HG03520 (cell line): ENCODE data around the gene CDH4.

Source experiments
- ATAC-seq: cut with Tn5 transposase; IDR thresholded peaks from one replicate; pipeline ENCODE4 v1.9.1; 2021; ENCODE audit warnings: mild to moderate bottlenecking, moderate library complexity; ENCODE audit not compliant: unreplicated experiment

Gene CDH4

DNA sequence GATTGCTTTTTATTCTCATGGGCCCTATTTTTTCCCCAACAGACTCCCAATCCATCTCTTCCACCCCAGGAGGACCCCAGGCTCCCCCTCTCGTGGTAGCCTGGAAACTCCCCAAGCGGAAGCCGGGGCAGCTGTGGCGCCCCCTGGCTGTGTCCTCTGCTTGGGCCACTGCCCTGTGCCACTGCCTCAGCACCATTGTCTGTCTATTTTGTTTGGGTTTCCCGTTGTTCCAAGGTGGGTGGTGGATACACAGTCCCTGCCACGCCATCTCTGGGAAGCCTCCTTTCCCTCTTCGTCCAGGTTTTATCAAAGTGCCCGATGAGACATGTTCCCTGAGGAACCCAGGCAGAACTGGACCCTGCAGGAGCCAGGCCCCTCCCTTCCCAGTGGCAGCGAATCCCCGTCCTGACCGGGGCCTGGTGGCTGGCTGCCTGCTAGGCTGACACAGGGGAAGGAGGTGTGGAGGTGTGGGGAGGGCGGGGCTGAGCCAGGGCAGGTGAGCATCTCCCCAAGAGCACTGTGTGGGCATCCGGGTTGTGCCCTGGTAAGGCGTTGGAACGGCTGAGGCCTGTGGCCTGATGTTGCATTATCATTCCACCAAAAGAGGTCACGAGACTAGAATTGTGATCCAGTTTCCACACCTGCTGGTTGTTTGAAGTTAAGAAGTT, 228.2 kb downstream of the CDH4 start:
- no peak for ATAC-seq

DNA sequence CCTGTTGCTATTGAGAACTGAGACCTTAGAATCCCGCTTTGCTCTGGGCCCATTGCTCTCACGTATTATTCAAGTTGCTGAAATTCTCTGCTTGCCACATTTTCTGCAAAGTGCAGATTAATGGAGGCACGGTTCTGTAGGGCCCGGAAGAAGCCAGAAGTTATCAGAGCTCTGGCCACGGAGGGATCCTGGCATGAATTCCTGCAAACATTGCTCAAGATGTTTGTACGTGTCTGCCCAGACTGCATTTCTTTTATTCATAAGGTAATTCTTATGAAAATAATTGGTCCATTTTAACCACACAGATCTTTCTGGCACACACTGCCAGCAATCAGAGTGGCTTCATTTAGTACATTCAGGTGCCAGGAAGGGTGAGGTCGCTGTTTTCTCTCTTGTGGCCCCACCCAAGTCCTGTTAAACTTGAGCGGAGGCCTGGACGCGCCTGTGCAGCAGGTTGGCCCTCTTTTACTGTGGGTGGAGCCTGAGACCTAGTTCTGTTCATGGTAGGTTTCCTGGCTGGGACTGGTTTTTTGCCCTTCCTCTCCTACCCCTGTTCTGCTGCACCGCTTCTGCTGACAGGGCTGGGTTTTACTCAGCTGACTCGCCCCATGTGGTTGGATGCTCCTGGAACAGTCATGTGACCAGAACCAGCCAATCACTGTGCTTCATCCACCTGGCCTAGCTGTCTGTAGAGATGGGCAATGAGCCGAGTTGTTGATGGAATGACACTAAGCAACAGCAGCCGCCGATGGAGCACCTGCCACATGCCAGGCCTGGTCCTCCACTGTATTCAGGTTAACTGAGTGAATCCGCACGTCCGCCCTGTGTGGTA, 230.2 kb downstream of the CDH4 start:
- no peak for ATAC-seq

DNA sequence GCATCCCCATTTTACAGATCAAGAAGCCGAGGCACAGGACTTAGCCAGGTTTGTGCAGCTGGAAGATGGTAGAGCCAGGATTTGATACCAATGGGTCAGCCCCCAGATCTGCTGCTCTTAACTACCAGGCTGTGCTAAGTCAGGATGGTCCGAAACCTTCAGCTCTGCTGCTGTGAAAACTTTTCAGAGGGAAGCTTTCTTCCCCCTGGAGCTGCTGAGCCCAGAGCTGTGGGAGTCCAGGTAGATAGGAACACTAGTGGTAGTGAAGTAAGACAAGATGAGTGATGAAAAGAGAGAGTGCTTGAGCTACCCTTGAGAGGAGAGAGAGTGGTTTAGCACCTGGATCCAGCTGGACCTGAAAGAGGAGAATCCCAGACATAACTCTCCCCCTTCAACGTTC, 230.8 kb downstream of the CDH4 start:
- no peak for ATAC-seq

DNA sequence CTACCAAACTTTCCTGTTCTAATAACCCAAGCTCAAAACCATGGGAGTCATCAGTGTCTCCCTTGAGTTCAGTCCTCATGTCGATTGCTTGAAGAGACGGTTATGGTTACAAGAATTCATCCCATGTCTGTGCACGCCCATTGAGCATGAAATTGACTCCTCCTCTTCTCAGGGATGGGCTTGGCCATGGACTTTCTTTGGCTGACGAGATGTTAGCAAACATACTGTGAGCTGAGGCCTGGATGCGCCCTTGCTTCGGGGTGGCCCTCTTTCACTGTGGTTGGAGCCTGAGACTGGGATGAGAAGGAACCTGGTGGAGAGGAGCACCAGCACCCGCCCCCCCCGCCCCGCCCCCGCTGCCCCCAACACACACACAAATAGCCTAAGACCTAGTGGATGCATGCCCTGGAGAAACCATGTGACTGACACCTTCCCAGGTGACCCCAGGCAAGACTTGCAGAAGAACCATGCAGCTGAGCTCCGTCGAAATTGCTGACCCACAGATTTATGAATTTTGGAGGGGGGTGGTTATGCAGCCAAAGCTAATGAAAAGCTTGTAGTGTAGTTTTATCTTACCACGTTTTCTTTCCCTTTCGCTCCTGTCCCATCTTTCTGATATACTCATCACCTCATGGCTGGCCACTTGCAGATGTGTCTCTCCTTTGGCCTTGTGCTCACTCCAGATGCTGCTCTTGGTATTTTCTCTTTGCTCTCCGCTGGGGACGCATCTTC, 231.4 kb downstream of the CDH4 start:
- no peak for ATAC-seq

DNA sequence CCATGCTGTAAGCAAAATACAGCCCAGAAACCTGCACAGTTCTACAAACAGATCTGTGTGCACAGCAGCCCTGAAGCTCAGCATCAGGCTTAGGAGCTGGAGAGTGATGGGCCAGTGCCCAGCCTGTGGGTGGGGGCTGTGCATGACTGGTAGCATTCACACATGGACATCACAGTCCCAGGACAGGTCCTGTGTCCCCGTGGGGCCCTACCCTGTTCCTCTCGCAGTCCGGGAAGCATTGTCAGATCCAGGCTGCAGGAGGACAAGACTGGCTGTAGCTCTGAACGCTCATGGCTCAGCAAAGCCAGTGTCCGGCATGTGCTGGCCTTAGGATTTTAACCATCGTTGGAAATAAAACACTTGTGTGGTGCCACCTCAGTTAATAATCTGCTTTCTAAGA, 234.1 kb downstream of the CDH4 start:
- ATAC-seq: no peak

DNA sequence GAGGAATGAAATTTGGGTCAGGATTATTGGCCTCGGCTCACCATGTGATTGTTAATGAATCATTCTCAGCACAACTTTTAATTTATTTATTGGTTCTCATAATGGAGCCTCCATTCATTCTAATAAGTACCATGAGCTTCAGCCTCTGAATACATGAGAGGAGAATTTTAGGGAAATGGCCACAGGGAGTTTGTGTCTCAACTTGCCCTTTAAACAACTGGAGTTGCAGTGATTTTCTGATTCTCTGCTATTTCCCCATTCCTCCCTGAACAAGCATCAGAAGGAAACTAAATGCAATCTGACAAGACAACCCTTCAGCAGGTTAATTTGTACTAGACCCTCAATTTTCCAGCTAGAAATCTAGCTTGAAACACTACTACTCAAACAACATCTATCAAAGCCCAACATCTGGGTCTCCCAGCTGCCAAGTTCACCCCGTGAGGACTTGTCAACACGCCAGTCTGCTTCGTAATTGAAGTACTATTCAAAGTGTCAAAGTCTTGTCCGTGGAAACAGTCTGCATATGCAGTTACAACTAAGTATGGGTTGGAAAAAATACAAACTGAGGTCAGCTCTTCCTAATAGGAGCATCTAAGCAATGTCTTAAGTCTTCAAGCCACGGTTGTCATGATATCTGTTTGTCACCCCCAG, 235.4 kb downstream of the CDH4 start:
- no peak for ATAC-seq

DNA sequence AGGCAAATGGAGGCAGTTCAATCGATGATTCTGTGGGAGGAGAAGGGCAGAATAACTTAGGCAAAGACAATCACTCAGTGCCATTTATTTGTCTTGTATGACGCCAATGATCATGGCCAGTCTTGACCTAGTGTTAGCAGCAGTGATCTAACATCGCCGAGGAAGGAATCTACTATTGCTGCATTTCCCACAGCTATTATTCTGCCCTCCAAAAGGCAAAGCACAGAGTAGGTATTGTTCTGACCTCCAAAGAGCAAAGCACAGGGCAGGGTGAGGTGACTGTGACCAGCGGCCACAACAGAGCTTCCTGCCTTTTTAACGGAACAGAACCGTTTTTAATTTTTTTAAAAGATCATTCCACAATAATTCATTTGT, 235.9 kb downstream of the CDH4 start:
- ATAC-seq: no peak

- no peak for ATAC-seq
Observed at GRCh38 chr20:61490721-61491120, 238.7 kb downstream of the CDH4 start.

DNA sequence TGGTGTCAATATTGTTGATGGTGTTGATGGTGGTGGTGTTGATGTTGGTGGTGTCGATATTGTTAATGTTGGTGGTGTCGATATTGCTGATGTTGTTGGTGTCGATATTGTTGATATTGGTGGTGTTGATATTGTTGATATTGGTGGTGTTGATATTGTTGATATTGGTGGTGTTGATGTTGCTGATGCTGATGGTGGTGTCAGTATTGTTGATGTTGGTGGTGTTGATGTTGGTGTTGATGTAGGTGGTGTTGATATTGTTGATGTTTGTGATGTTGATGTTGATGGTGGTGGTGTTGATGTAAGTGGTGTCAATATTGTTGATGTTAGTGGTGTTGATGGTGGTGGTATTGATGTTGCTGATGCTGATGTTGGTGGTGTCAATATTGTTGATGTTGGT, 240.0 kb downstream of the CDH4 start:
- ATAC-seq: no peak

GRCh38 chr20:61493798-61494305, 241.8 kb downstream of the CDH4 start:
- no peak for ATAC-seq

- no peak for ATAC-seq
Observed at GRCh38 chr20:61494763-61495575, 242.9 kb downstream of the CDH4 start.

DNA sequence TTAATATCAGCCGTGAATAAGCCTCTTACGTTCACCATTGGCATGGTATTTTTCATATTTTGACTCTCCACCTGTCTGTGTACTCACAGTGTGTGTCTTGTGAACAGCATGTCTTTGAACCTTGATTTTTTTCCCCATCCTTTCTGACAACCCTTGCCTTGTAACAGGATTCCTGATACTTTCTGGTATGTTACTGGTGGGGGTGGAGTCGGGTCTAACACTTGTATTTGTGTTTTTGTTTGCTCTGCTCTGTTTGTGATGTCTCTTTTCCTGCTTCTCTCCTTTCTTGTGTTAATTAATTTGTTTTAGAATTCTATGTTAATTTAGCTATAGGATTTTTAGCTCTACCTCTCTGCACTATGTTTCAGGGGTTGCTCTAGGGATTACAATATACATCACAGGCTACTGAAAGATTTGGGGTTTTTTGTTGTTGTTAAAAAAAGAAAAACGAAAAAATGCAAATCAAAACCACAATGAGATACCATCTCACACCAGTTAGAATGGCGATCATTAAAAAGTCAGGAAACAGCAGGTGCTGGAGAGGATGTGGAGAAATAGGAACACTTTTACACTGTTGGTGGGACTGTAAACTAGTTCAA, 245.1 kb downstream of the CDH4 start:
- no peak for ATAC-seq

GRCh38 chr20:61499859-61500554, 247.9 kb downstream of the CDH4 start:
- no peak for ATAC-seq

DNA sequence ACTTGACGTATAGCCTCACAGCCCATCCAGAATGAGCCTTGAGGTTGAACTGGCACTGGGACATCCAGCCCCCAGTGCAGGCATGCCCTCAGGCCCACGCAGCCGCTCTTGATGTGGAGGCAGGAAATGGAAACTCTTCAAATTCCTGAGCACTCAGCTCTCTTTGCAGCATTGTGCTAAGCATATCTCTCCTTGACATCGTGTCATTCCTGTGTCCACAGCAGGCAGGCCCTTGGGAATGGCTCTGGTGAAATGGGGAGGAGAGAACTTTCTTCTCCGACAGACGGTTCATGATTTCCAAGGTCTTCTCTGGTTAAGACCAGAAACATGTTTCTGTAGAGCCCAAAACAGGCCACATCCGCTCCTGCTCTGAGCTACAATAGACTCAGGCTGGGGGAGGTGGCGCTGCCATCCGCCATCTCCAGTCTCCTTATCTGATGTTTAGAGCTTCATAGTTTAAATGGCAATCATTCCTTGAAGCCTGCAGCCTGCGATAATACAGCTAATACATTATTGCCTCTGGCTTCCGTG, 248.8 kb downstream of the CDH4 start:
- no peak for ATAC-seq

GRCh38 chr20:61502433-61502832, 250.4 kb downstream of the CDH4 start:
- ATAC-seq: no peak

DNA sequence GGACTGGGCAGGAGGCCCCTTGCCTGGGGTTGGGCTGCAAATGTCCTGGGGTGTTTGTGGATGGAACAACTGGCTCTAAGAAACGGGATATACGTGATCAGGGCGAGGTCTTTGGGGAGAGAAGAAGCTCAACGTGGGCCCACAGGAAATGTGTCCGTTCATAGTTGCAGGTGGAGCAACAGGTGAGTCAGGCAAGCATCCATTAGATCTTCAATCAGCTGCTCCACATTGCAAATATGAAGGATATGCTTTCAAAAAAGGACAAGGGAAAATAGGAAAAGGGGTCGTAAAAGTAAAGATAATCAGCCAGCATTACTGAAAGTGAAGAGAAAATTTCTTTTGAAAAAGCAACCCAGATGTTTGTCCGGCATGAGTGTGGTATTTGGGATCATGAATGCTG, 251.0 kb downstream of the CDH4 start:
- ATAC-seq: no peak

GRCh38 chr20:61505508-61505907, 253.4 kb downstream of the CDH4 start:
- ATAC-seq: no peak

GRCh38 chr20:61507778-61508177, 255.7 kb downstream of the CDH4 start:
- ATAC-seq: no peak
